IMR-90 (cell line): ENCODE measurements around the gene AFDN. TPM values are rescaled to one million over a fixed set of nuclear protein-coding genes. Genes with fewer than 3 reads are reported as not detected.

Experiments
- ATAC-seq: fragments of 200-7000 bp; cut with Tn5 transposase; 2 replicates; pipeline ENCODE4 v1.9.1; 2020; ENCODE audit warnings: low read depth, mild to moderate bottlenecking, moderate library complexity
- BruUV-seq: library from RNA; stranded (reverse); fragments of 400-500 nt; replicated peaks from 2 replicates; lab custom pipeline; 2021; lab: Mats Ljungman, UMichigan
- CTCF ChIA-PET: fragments of 300-600 bp; formaldehyde crosslinking; extraction: SDS; loops from one replicate; lab custom pipeline; 2021; ENCODE audit warnings: antibody characterized with exemption; lab: Yijun Ruan, JAX
- POLR2A ChIA-PET: fragments of 300-600 bp; sonication (Branson Sonifier 250); formaldehyde crosslinking; loops from one replicate; lab custom pipeline; 2022; ENCODE audit warnings: antibody characterized with exemption; ENCODE audit not compliant: unreplicated experiment; lab: Charles Lee
- DNase-seq: peaks from one replicate; pipeline ENCODE4 v3.0.0; 2013
- H2AFZ ChIP-seq: replicated peaks from 2 replicates; pipeline ENCODE3; 2013; ENCODE audit warnings: low read length, mild to moderate bottlenecking; ENCODE audit not compliant: poor library complexity
- H2AK5ac ChIP-seq: 2 replicates; pipeline ENCODE4 v1.6.1; 2013; ENCODE audit warnings: low read depth, low read length, inconsistent platforms
- H2AK9ac ChIP-seq: replicated peaks from 2 replicates; pipeline ENCODE3; 2013; ENCODE audit warnings: mild to moderate bottlenecking, low read depth, low read length, moderate library complexity; ENCODE audit not compliant: poor library complexity
- H2BK120ac ChIP-seq: 2 replicates; pipeline ENCODE4 v1.6.1; 2013; ENCODE audit warnings: low read depth, low read length, inconsistent platforms
- H2BK15ac ChIP-seq: 3 replicates; pipeline ENCODE4 v1.6.1; 2013; ENCODE audit warnings: low read depth, low read length, inconsistent platforms
- H2BK20ac ChIP-seq: 2 replicates; pipeline ENCODE4 v1.6.1; 2013; ENCODE audit warnings: low read depth, mild to moderate bottlenecking, inconsistent platforms, low read length, moderate library complexity
- H2BK5ac ChIP-seq: 2 replicates; pipeline ENCODE4 v1.6.1; 2013; ENCODE audit warnings: mild to moderate bottlenecking, low read depth, low read length, inconsistent platforms; ENCODE audit not compliant: poor library complexity, severe bottlenecking
- H3K14ac ChIP-seq: replicated peaks from 2 replicates; pipeline ENCODE4 v1.6.1; 2013; ENCODE audit warnings: low read depth, low read length, inconsistent platforms
- H3K18ac ChIP-seq: 2 replicates; pipeline ENCODE4 v1.6.1; 2013; ENCODE audit warnings: low read depth, low read length, control low read depth
- H3K23ac ChIP-seq: 2 replicates; pipeline ENCODE4 v1.6.1; 2013; ENCODE audit warnings: low read depth, low read length, inconsistent platforms
- H3K27ac ChIP-seq: 2 replicates; pipeline ENCODE4 v1.5.1; 2013; ENCODE audit warnings: mild to moderate bottlenecking, control low read depth, low read length; ENCODE audit not compliant: insufficient read depth
- H3K27me3 ChIP-seq: 2 replicates; pipeline ENCODE4 v1.6.1; 2013; ENCODE audit warnings: low read length; ENCODE audit not compliant: control insufficient read depth, insufficient read depth
- H3K36me3 ChIP-seq: 2 replicates; pipeline ENCODE4 v1.6.1; 2013; ENCODE audit warnings: low read length, mixed read lengths; ENCODE audit not compliant: control insufficient read depth, insufficient read depth
- H3K4ac ChIP-seq: 2 replicates; pipeline ENCODE4 v1.6.1; 2013; ENCODE audit warnings: low read depth, low read length, inconsistent platforms
- H3K4me1 ChIP-seq: 2 replicates; pipeline ENCODE4 v1.6.1; 2013; ENCODE audit warnings: low read length, mixed read lengths; ENCODE audit not compliant: control insufficient read depth, insufficient read depth
- H3K4me2 ChIP-seq: 2 replicates; pipeline ENCODE4 v1.6.1; 2013; ENCODE audit warnings: low read depth, mild to moderate bottlenecking, control low read depth, low read length, moderate library complexity
- H3K4me3 ChIP-seq: 2 replicates; pipeline ENCODE4 v1.5.1; 2013; ENCODE audit warnings: low read depth, mild to moderate bottlenecking, control low read depth, low read length, moderate library complexity; ENCODE audit not compliant: insufficient read depth
- H3K56ac ChIP-seq: 2 replicates; pipeline ENCODE4 v1.6.1; 2013; ENCODE audit warnings: low read length, inconsistent platforms; ENCODE audit not compliant: insufficient read depth; ENCODE audit errors: extremely low read depth
- H3K79me1 ChIP-seq, 2 experiments: 2 replicates each; pipeline ENCODE4 v1.6.1; 2013; ENCODE audit warnings: low read length in 2 of 2, inconsistent platforms in 1 of 2, low read depth in 1 of 2
- H3K9ac ChIP-seq: 2 replicates; pipeline ENCODE4 v1.6.1; 2013; ENCODE audit warnings: low read depth, low read length, control low read depth
- H3K9me1 ChIP-seq: 2 replicates; pipeline ENCODE4 v1.6.1; 2013; ENCODE audit warnings: low read length, inconsistent platforms; ENCODE audit not compliant: insufficient read depth
- H3K9me3 ChIP-seq: 2 replicates; pipeline ENCODE4 v1.6.1; 2013; ENCODE audit warnings: low read length; ENCODE audit not compliant: control insufficient read depth, insufficient read depth
- H4K20me1 ChIP-seq: 2 replicates; pipeline ENCODE4 v1.6.1; 2013; ENCODE audit warnings: low read length, inconsistent platforms; ENCODE audit not compliant: insufficient read depth
- H4K5ac ChIP-seq: 2 replicates; pipeline ENCODE4 v1.6.1; 2013; ENCODE audit warnings: mild to moderate bottlenecking, low read depth, low read length, control low read depth
- H4K8ac ChIP-seq, 2 experiments: 2 replicates each; pipeline ENCODE4 v1.6.1; 2013; ENCODE audit warnings: low read depth in 2 of 2, low read length in 2 of 2, control low read depth in 1 of 2, inconsistent platforms in 1 of 2
- H4K91ac ChIP-seq: 2 replicates; pipeline ENCODE4 v1.6.1; 2013; ENCODE audit warnings: low read depth, low read length, inconsistent platforms; ENCODE audit not compliant: insufficient read depth
- BHLHE40 ChIP-seq: fragments of 150-350 bp; IDR thresholded peaks from 2 replicates; pipeline ENCODE4 v1.6.1; 2016; ENCODE audit warnings: mild to moderate bottlenecking, low read depth, low read length
- CEBPB ChIP-seq: IDR thresholded peaks from 2 replicates; pipeline ENCODE4 v1.6.1; 2012; ENCODE audit warnings: low read depth, low read length, improper control_type of control experiment
- CHD1 ChIP-seq: IDR thresholded peaks from 2 replicates; pipeline ENCODE4 v1.6.1; 2012; ENCODE audit warnings: low read depth, low read length, improper control_type of control experiment
- FOS ChIP-seq: fragments of 150-350 bp; IDR thresholded peaks from 2 replicates; pipeline ENCODE4 v1.6.1; 2016; ENCODE audit warnings: low read depth, low read length
- MAFK ChIP-seq: IDR thresholded peaks from 2 replicates; pipeline ENCODE4 v1.6.1; 2012; ENCODE audit warnings: low read depth, low read length, improper control_type of control experiment
- MAZ ChIP-seq: IDR thresholded peaks from 2 replicates; pipeline ENCODE4 v1.6.1; 2012; ENCODE audit warnings: low read depth, mild to moderate bottlenecking, low read length, improper control_type of control experiment, moderate library complexity, borderline replicate concordance
- MXI1 ChIP-seq: IDR thresholded peaks from 2 replicates; pipeline ENCODE4 v1.6.1; 2012; ENCODE audit warnings: low read depth, mild to moderate bottlenecking, low read length, moderate library complexity, borderline replicate concordance
- NFE2L2 ChIP-seq: fragments of 150-350 bp; IDR thresholded peaks from 2 replicates; pipeline ENCODE4 v1.6.1; 2016; ENCODE audit warnings: low read depth, mild to moderate bottlenecking, low read length
- POLR2A ChIP-seq: IDR thresholded peaks from 2 replicates; pipeline ENCODE4 v1.6.1; 2012; ENCODE audit warnings: mild to moderate bottlenecking, low read depth, low read length
- RAD21 ChIP-seq: IDR thresholded peaks from 2 replicates; pipeline ENCODE4 v1.6.1; 2012; ENCODE audit warnings: low read length, improper control_type of control experiment
- RCOR1 ChIP-seq: IDR thresholded peaks from 2 replicates; pipeline ENCODE4 v1.6.1; 2012; ENCODE audit warnings: mild to moderate bottlenecking, low read length, improper control_type of control experiment; ENCODE audit not compliant: insufficient replicate concordance
- RFX5 ChIP-seq: IDR thresholded peaks from 2 replicates; pipeline ENCODE4 v1.8.0; 2012; ENCODE audit warnings: low read depth, mild to moderate bottlenecking, low read length, moderate library complexity
- SMC3 ChIP-seq: fragments of 150-350 bp; IDR thresholded peaks from 2 replicates; pipeline ENCODE4 v1.6.1; 2016; ENCODE audit warnings: low read depth, mild to moderate bottlenecking, antibody characterized with exemption, low read length, moderate library complexity
- WGBS, 2 experiments: methylation state at CpG; one replicate each; pipeline versions ENCODE4 v1.1.5 to v1.1.7; 2013; ENCODE audit warnings: missing lambda C conversion rate in 2 of 2; ENCODE audit not compliant: insufficient read length in 1 of 2; ENCODE audit errors: extremely low coverage in 2 of 2; 5-methylcytosine and 5-hydroxymethylcytosine counted together
- dilution Hi-C: fragments of 300-500 bp; cut with HindIII; formaldehyde crosslinking; loops from one replicate; pipeline ENCODE4 v1.14.3; 2018; ENCODE audit warnings: low sequenced_read_pairs; ENCODE audit not compliant: unreplicated experiment
- in situ Hi-C: fragments of 300-500 bp; cut with MboI; formaldehyde crosslinking; loops from 3 replicates; pipeline ENCODE4 v1.14.3; 2019; ENCODE audit warnings: low sequenced_read_pairs, inconsistent platforms, mixed read lengths
- intact Hi-C: fragments of 100-400 bp; cut with micrococcal nuclease; formaldehyde crosslinking; loops from 2 replicates; pipeline ENCODE4 v1.10.0; 2022
- polyA plus RNA-seq, 3 experiments: library from polyadenylated mRNA; depleted of rRNA; stranded (reverse); fragments of >200 nt; gene quantifications; 2 replicates each; pipeline ENCODE4 v1.2.3, GENCODE V29; 2012; ENCODE audit warnings: low replicate concordance in 1 of 3
- total RNA-seq: library from RNA; depleted of rRNA; stranded (reverse); fragments of >200 nt; gene quantifications from 2 replicates; pipeline ENCODE4 v1.2.3, GENCODE V29; 2012
- TF ChIP-seq, protein P1 (sequence below): fragments of 150-350 bp; IDR thresholded peaks from 2 replicates; pipeline ENCODE4 v1.6.1; 2017; ENCODE audit warnings: mild to moderate bottlenecking, antibody characterized with exemption, low read length, low read depth
- TF ChIP-seq, protein P2 (sequence below): conservative IDR thresholded peaks from 2 replicates; pipeline ENCODE4 v1.5.1; 2012; ENCODE audit warnings: mild to moderate bottlenecking, low read depth, low read length, improper control_type of control experiment
- TF ChIP-seq, protein P3 (sequence below): fragments of 150-350 bp; IDR thresholded peaks from 2 replicates; pipeline ENCODE4 v1.6.1; 2016; ENCODE audit warnings: low read depth, mild to moderate bottlenecking, low read length, moderate library complexity, borderline replicate concordance

The AFDN gene
- total and polyA plus RNA-seq, 2 of the 4 experiments (the other 2 are of a cell fraction), result 11.6 to 20.8 TPM

DNA sequence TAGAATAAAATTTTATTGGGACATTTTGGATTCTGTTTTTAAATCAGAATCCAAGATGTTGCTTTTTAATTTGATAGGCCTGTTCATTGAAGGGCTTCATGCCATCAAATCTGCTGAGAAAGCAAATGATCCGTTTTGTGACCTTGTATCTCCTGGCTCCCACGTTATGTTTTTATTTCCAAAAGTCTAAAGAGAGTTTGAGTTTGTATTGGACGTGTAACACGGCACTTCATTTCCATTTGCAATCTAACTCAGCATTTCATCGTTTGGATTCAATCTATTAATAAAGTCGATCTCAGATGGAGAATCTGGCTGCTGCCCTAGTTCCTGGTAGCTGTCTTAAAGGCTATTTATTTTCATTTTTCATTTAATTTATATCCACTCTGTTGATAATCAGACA lies 187.7 kb downstream of the AFDN start:
- CTCF ChIA-PET, result no interaction called here
- H3K9me3 ChIP-seq, result peaks cover 25% of the 10 kb centered on the region
- ATAC-seq (no peak), DNase-seq (no peak)
- dilution Hi-C loops (no loop called here), in situ Hi-C loops (no loop called here), intact Hi-C loops (no loop called here)
- no peak overlapping the region for H3K4me3 ChIP-seq
- no peaks in the 10 kb centered on the region for H3K4me1 ChIP-seq
- no peak overlapping the region for H3K4me2 ChIP-seq
- no peaks in the 10 kb centered on the region for H3K79me1 ChIP-seq
- no peak overlapping the region for H2BK120ac ChIP-seq
- H2BK5ac ChIP-seq, result no peak overlapping the region
- H2BK20ac ChIP-seq, result no peak overlapping the region
- BruUV-seq, result no TSS peak
- no peak overlapping the region for H2AK5ac ChIP-seq
- H3K56ac ChIP-seq, result no peak overlapping the region
- TF ChIP-seq CEBPB (no peak), RFX5 (no peak), MXI1 (no peak), RCOR1 (no peak), FOS (no peak), POLR2A (no peak), MAZ (no peak), BHLHE40 (no peak), MAFK (no peak), NFE2L2 (no peak), RAD21 (no peak), CHD1 (no peak), SMC3 (no peak)
- TF ChIP-seq, protein P1, sequence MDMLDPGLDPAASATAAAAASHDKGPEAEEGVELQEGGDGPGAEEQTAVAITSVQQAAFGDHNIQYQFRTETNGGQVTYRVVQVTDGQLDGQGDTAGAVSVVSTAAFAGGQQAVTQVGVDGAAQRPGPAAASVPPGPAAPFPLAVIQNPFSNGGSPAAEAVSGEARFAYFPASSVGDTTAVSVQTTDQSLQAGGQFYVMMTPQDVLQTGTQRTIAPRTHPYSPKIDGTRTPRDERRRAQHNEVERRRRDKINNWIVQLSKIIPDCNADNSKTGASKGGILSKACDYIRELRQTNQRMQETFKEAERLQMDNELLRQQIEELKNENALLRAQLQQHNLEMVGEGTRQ, result no peak
- TF ChIP-seq, protein P2, sequence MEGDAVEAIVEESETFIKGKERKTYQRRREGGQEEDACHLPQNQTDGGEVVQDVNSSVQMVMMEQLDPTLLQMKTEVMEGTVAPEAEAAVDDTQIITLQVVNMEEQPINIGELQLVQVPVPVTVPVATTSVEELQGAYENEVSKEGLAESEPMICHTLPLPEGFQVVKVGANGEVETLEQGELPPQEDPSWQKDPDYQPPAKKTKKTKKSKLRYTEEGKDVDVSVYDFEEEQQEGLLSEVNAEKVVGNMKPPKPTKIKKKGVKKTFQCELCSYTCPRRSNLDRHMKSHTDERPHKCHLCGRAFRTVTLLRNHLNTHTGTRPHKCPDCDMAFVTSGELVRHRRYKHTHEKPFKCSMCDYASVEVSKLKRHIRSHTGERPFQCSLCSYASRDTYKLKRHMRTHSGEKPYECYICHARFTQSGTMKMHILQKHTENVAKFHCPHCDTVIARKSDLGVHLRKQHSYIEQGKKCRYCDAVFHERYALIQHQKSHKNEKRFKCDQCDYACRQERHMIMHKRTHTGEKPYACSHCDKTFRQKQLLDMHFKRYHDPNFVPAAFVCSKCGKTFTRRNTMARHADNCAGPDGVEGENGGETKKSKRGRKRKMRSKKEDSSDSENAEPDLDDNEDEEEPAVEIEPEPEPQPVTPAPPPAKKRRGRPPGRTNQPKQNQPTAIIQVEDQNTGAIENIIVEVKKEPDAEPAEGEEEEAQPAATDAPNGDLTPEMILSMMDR, result no peak
- TF ChIP-seq, protein P3, sequence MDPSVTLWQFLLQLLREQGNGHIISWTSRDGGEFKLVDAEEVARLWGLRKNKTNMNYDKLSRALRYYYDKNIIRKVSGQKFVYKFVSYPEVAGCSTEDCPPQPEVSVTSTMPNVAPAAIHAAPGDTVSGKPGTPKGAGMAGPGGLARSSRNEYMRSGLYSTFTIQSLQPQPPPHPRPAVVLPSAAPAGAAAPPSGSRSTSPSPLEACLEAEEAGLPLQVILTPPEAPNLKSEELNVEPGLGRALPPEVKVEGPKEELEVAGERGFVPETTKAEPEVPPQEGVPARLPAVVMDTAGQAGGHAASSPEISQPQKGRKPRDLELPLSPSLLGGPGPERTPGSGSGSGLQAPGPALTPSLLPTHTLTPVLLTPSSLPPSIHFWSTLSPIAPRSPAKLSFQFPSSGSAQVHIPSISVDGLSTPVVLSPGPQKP, result no peak
- H3K14ac ChIP-seq, result no peak overlapping the region
- H3K23ac ChIP-seq, result no peak overlapping the region
- H3K4ac ChIP-seq, result no peak overlapping the region
- H4K91ac ChIP-seq, result no peak overlapping the region
- no peak overlapping the region for H3K9ac ChIP-seq
- no peak overlapping the region for H4K8ac ChIP-seq
- H4K5ac ChIP-seq, result no peak overlapping the region
- no peaks in the 10 kb centered on the region for H3K9me1 ChIP-seq
- WGBS, 2 experiments, result no CpG with 5 or more reads among the region's 6 CpGs
- H2AK9ac ChIP-seq, result no peak overlapping the region
- peaks cover 12% of the 10 kb centered on the region for H3K27me3 ChIP-seq
- H3K27ac ChIP-seq, result no peak overlapping the region
- POLR2A ChIA-PET, result no interaction called here
- H2AFZ ChIP-seq, result no peak overlapping the region
- no peak overlapping the region for H2BK15ac ChIP-seq
- no peak overlapping the region for H3K18ac ChIP-seq
- no peaks in the 10 kb centered on the region for H4K20me1 ChIP-seq
- H3K36me3 ChIP-seq, result no peaks in the 10 kb centered on the region
